IMR-90 (cell line): Measurements from ENCODE around the gene PLAAT1. TPM values are rescaled to one million over a fixed set of nuclear protein-coding genes. Genes with fewer than 3 reads are reported as not detected.

Experiments
- ATAC-seq: fragments of 200-7000 bp; cut with Tn5 transposase; 2 replicates; pipeline ENCODE4 v1.9.1; 2020; ENCODE audit warnings: low read depth, mild to moderate bottlenecking, moderate library complexity
- BruUV-seq: library from RNA; stranded (reverse); fragments of 400-500 nt; replicated peaks from 2 replicates; lab custom pipeline; 2021; lab: Mats Ljungman, UMichigan
- CTCF ChIA-PET: fragments of 300-600 bp; formaldehyde crosslinking; extraction: SDS; loops from one replicate; lab custom pipeline; 2021; ENCODE audit warnings: antibody characterized with exemption; lab: Yijun Ruan, JAX
- POLR2A ChIA-PET: fragments of 300-600 bp; sonication (Branson Sonifier 250); formaldehyde crosslinking; loops from one replicate; lab custom pipeline; 2022; ENCODE audit warnings: antibody characterized with exemption; ENCODE audit not compliant: unreplicated experiment; lab: Charles Lee
- DNase-seq: peaks from one replicate; pipeline ENCODE4 v3.0.0; 2013
- H2AFZ ChIP-seq: replicated peaks from 2 replicates; pipeline ENCODE3; 2013; ENCODE audit warnings: low read length, mild to moderate bottlenecking; ENCODE audit not compliant: poor library complexity
- H2AK5ac ChIP-seq: 2 replicates; pipeline ENCODE4 v1.6.1; 2013; ENCODE audit warnings: low read depth, low read length, inconsistent platforms
- H2AK9ac ChIP-seq: replicated peaks from 2 replicates; pipeline ENCODE3; 2013; ENCODE audit warnings: mild to moderate bottlenecking, low read depth, low read length, moderate library complexity; ENCODE audit not compliant: poor library complexity
- H2BK120ac ChIP-seq: 2 replicates; pipeline ENCODE4 v1.6.1; 2013; ENCODE audit warnings: low read depth, low read length, inconsistent platforms
- H2BK15ac ChIP-seq: 3 replicates; pipeline ENCODE4 v1.6.1; 2013; ENCODE audit warnings: low read depth, low read length, inconsistent platforms
- H2BK20ac ChIP-seq: 2 replicates; pipeline ENCODE4 v1.6.1; 2013; ENCODE audit warnings: low read depth, mild to moderate bottlenecking, inconsistent platforms, low read length, moderate library complexity
- H2BK5ac ChIP-seq: 2 replicates; pipeline ENCODE4 v1.6.1; 2013; ENCODE audit warnings: mild to moderate bottlenecking, low read depth, low read length, inconsistent platforms; ENCODE audit not compliant: poor library complexity, severe bottlenecking
- H3K14ac ChIP-seq: replicated peaks from 2 replicates; pipeline ENCODE4 v1.6.1; 2013; ENCODE audit warnings: low read depth, low read length, inconsistent platforms
- H3K18ac ChIP-seq: 2 replicates; pipeline ENCODE4 v1.6.1; 2013; ENCODE audit warnings: low read depth, low read length, control low read depth
- H3K23ac ChIP-seq: 2 replicates; pipeline ENCODE4 v1.6.1; 2013; ENCODE audit warnings: low read depth, low read length, inconsistent platforms
- H3K27ac ChIP-seq: 2 replicates; pipeline ENCODE4 v1.5.1; 2013; ENCODE audit warnings: mild to moderate bottlenecking, control low read depth, low read length; ENCODE audit not compliant: insufficient read depth
- H3K27me3 ChIP-seq: 2 replicates; pipeline ENCODE4 v1.6.1; 2013; ENCODE audit warnings: low read length; ENCODE audit not compliant: control insufficient read depth, insufficient read depth
- H3K36me3 ChIP-seq: 2 replicates; pipeline ENCODE4 v1.6.1; 2013; ENCODE audit warnings: low read length, mixed read lengths; ENCODE audit not compliant: control insufficient read depth, insufficient read depth
- H3K4ac ChIP-seq: 2 replicates; pipeline ENCODE4 v1.6.1; 2013; ENCODE audit warnings: low read depth, low read length, inconsistent platforms
- H3K4me1 ChIP-seq: 2 replicates; pipeline ENCODE4 v1.6.1; 2013; ENCODE audit warnings: low read length, mixed read lengths; ENCODE audit not compliant: control insufficient read depth, insufficient read depth
- H3K4me2 ChIP-seq: 2 replicates; pipeline ENCODE4 v1.6.1; 2013; ENCODE audit warnings: low read depth, mild to moderate bottlenecking, control low read depth, low read length, moderate library complexity
- H3K4me3 ChIP-seq: 2 replicates; pipeline ENCODE4 v1.5.1; 2013; ENCODE audit warnings: low read depth, mild to moderate bottlenecking, control low read depth, low read length, moderate library complexity; ENCODE audit not compliant: insufficient read depth
- H3K56ac ChIP-seq: 2 replicates; pipeline ENCODE4 v1.6.1; 2013; ENCODE audit warnings: low read length, inconsistent platforms; ENCODE audit not compliant: insufficient read depth; ENCODE audit errors: extremely low read depth
- H3K79me1 ChIP-seq, 2 experiments: 2 replicates each; pipeline ENCODE4 v1.6.1; 2013; ENCODE audit warnings: low read length in 2 of 2, inconsistent platforms in 1 of 2, low read depth in 1 of 2
- H3K9ac ChIP-seq: 2 replicates; pipeline ENCODE4 v1.6.1; 2013; ENCODE audit warnings: low read depth, low read length, control low read depth
- H3K9me1 ChIP-seq: 2 replicates; pipeline ENCODE4 v1.6.1; 2013; ENCODE audit warnings: low read length, inconsistent platforms; ENCODE audit not compliant: insufficient read depth
- H3K9me3 ChIP-seq: 2 replicates; pipeline ENCODE4 v1.6.1; 2013; ENCODE audit warnings: low read length; ENCODE audit not compliant: control insufficient read depth, insufficient read depth
- H4K20me1 ChIP-seq: 2 replicates; pipeline ENCODE4 v1.6.1; 2013; ENCODE audit warnings: low read length, inconsistent platforms; ENCODE audit not compliant: insufficient read depth
- H4K5ac ChIP-seq: 2 replicates; pipeline ENCODE4 v1.6.1; 2013; ENCODE audit warnings: mild to moderate bottlenecking, low read depth, low read length, control low read depth
- H4K8ac ChIP-seq, 2 experiments: 2 replicates each; pipeline ENCODE4 v1.6.1; 2013; ENCODE audit warnings: low read depth in 2 of 2, low read length in 2 of 2, control low read depth in 1 of 2, inconsistent platforms in 1 of 2
- H4K91ac ChIP-seq: 2 replicates; pipeline ENCODE4 v1.6.1; 2013; ENCODE audit warnings: low read depth, low read length, inconsistent platforms; ENCODE audit not compliant: insufficient read depth
- NFE2L2 ChIP-seq: fragments of 150-350 bp; IDR thresholded peaks from 2 replicates; pipeline ENCODE4 v1.6.1; 2016; ENCODE audit warnings: low read depth, mild to moderate bottlenecking, low read length
- WGBS, 2 experiments: methylation state at CpG; one replicate each; pipeline versions ENCODE4 v1.1.5 to v1.1.7; 2013; ENCODE audit warnings: missing lambda C conversion rate in 2 of 2; ENCODE audit not compliant: insufficient read length in 1 of 2; ENCODE audit errors: extremely low coverage in 2 of 2; 5-methylcytosine and 5-hydroxymethylcytosine counted together
- dilution Hi-C: fragments of 300-500 bp; cut with HindIII; formaldehyde crosslinking; loops from one replicate; pipeline ENCODE4 v1.14.3; 2018; ENCODE audit warnings: low sequenced_read_pairs; ENCODE audit not compliant: unreplicated experiment
- in situ Hi-C: fragments of 300-500 bp; cut with MboI; formaldehyde crosslinking; loops from 3 replicates; pipeline ENCODE4 v1.14.3; 2019; ENCODE audit warnings: low sequenced_read_pairs, inconsistent platforms, mixed read lengths
- intact Hi-C: fragments of 100-400 bp; cut with micrococcal nuclease; formaldehyde crosslinking; loops from 2 replicates; pipeline ENCODE4 v1.10.0; 2022
- polyA plus RNA-seq, 3 experiments: library from polyadenylated mRNA; depleted of rRNA; stranded (reverse); fragments of >200 nt; gene quantifications; 2 replicates each; pipeline ENCODE4 v1.2.3, GENCODE V29; 2012; ENCODE audit warnings: low replicate concordance in 1 of 3
- total RNA-seq: library from RNA; depleted of rRNA; stranded (reverse); fragments of >200 nt; gene quantifications from 2 replicates; pipeline ENCODE4 v1.2.3, GENCODE V29; 2012

Gene PLAAT1
- total and polyA plus RNA-seq, 2 of the 4 experiments (the other 2 are of a cell fraction) = 0.54 to 0.68 TPM

DNA sequence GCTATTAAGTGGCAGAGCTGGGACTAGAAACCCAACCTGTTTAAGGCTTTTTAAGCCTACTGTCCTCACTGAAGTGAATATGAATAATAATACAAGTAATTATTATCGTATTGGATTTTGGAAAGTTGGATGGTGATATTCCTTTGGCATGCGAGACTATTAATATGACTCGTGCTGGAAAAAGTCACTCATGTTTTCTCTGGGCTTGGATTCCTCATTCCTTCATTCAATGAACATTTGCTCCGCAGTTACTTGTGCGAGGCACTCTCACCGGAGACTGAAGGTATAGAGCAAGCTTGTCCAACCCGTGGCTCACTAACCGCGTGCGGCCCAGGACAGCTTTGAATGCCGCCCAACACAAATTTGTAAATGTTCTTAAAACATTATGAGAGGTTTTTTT is 694 bp downstream of the PLAAT1 start:
- ChIA-PET CTCF (no interaction called here), POLR2A (no interaction called here)
- no peaks in the 10 kb centered on the region for H3K36me3 ChIP-seq
- no peak overlapping the region for H2BK15ac ChIP-seq
- H4K5ac ChIP-seq = no peak overlapping the region
- H3K27ac ChIP-seq = no peak overlapping the region
- no peak overlapping the region for H2BK120ac ChIP-seq
- H3K23ac ChIP-seq = no peak overlapping the region
- H4K91ac ChIP-seq = no peak overlapping the region
- H3K27me3 ChIP-seq = no peaks in the 10 kb centered on the region
- no peak overlapping the region; the same call in 1 of the 2 replicates for H3K4me3 ChIP-seq
- no peak overlapping the region for H3K14ac ChIP-seq
- no peaks in the 10 kb centered on the region for H4K20me1 ChIP-seq
- no peaks in the 10 kb centered on the region for H3K9me1 ChIP-seq
- H2AFZ ChIP-seq = no peak overlapping the region
- no TSS peak for BruUV-seq
- H3K79me1 ChIP-seq = no peaks in the 10 kb centered on the region
- intact Hi-C loops (loop anchor here (5.0 kb wide), 1 partner anchor 429 kb away; no protein-coding TSS in a partner anchor), in situ Hi-C loops (no loop called here), dilution Hi-C loops (no loop called here)
- no peak for TF ChIP-seq NFE2L2
- no peak overlapping the region for H2BK5ac ChIP-seq
- no peak overlapping the region for H4K8ac ChIP-seq
- ATAC-seq (no peak), DNase-seq (no peak)
- H3K4me1 ChIP-seq = no peaks in the 10 kb centered on the region
- no peak overlapping the region for H2BK20ac ChIP-seq
- no peak overlapping the region for H3K56ac ChIP-seq
- H2AK9ac ChIP-seq = no peak overlapping the region
- no peak overlapping the region for H3K9ac ChIP-seq
- H3K4ac ChIP-seq = no peak overlapping the region
- peak overlapping the region; percentile 75 for H3K4me2 ChIP-seq
- no peak overlapping the region for H2AK5ac ChIP-seq
- H3K18ac ChIP-seq = no peak overlapping the region
- no CpG with 5 or more reads among the region's 11 CpGs for WGBS, 2 experiments
- no peaks in the 10 kb centered on the region for H3K9me3 ChIP-seq
